GM18870 (cell line): Measurements from ENCODE around the gene HOXA4.

ENCODE experiments used
- ATAC-seq: cut with Tn5 transposase; IDR thresholded peaks from one replicate; pipeline ENCODE4 v1.9.1; 2021; ENCODE audit warnings: moderate library complexity; ENCODE audit not compliant: unreplicated experiment

HOXA4 gene

GRCh38 chr7:27130540-27131389 lies at the start of gene HOXA4:
Gene HOXA4, minus strand, starts transcription at chr7:27130757. Its CDS starts 24 bp downstream, at chr7:27130733.
- ATAC-seq = no peak

DNA sequence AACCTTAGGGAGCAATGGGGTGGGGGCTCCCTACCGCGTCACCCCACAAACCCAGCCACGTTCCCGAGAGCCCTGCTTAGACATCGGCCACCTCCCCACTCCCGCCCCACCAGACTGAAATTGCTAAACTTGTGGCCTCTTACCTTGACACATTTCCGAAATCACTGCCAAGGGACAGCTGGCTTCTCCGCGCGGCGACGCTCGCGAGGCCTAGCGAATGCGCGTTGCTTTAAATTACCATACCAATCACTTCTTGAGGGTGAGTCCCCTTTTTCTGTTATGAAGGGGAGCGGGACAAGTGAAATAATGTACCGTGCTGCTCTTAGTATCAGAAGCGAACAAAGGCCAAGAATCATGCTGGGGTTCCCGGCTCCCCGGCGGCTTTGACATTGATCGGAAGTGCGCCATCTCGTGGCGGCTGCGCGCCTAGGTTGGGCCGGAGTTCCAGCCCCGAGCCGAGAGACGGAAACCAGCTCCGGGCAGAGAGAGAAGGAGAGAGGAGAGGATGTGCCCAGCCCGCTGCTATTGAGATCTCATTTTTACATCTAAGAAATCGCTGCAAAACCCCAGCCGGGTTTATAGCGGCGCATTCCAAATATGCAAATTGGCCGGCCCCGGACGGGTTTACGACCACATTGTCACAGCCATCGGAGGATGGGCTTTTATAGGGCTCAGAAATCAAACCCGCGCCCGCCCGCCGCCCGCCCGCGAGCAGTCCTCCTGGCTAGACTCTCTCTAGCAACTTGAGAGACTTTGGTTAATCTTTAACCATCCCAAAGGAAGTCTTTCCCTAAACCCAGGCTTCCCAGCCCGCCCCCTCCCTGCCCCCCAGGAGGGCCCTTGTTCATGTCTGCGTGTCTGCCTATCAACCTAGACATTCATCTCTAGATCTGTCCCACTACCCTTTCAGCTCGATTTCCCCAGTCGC lies 49.2 kb upstream of the HOXA4 start:
- no peak for ATAC-seq

- no peak for ATAC-seq
Observed at GRCh38 chr7:27179030-27179429, 48.5 kb upstream of the HOXA4 start.

GRCh38 chr7:27178366-27178765 lies 47.8 kb upstream of the HOXA4 start:
- no peak for ATAC-seq

DNA sequence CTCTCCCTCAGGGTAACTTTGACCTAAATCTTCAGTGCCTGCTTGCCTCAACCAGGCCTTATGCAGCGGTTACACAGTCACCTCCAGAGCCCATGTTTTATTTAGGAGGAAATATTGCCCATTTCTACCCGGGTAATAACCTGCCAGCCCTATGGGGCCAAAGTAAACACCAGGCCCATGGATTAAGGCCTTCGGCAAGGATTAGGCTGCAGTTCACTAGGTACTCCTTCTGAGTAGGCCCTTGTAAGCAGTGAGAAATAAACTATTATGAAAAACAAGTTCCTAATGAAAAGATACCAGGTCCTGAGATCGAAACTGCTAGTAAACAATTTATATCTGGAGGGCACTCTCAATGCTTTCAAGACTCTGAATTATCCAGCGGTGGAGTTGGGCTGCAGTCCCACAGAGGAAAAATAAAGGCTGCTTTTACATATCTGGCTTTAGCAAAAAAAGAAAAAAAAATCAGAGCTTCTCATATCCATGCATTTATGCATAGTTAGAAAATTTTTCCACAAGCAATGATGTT lies 47.3 kb upstream of the HOXA4 start:
- ATAC-seq = no peak

DNA sequence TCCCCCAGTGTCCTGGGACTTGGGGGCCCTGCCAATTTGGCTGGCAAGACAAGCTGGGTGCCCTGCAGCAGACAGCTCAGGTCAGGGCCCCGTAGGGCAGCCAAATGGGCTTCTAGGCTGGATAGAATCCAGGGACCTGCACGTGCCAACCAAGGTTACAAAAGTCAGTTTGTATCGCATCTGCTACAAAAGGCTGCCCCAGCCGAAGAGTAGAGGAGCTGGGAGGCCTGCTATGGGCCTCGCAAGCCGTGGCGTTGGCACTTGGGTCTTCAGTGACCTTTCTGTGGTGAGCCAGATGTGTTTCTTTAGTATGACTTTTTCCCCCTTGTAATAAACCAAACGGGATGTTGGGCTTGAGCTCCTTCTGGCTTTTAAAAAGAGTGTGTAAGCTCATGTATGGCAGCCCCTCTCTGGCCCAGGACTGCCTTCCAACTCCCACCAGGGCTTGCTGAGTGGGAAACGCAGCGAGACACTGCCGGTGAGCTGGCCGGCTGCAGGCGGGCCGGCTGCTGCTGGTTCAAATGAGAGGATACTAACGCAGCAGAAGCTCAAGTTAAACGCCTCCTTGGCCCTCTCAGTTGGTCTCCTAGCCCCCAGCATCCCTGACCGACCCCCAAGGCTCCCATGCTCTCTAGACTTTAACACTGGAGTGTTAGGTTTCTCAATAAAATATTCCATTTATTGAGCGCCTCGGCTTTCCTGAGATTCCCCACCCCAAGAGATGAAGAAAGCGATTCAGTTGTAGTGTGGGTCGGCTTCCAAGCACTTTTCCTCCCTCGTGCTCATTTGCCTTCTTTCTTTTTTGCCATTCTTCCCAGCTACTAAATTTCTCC lies 46.6 kb upstream of the HOXA4 start:
- ATAC-seq = no peak

GRCh38 chr7:27176524-27176845 lies 45.9 kb upstream of the HOXA4 start:
- no peak for ATAC-seq

DNA sequence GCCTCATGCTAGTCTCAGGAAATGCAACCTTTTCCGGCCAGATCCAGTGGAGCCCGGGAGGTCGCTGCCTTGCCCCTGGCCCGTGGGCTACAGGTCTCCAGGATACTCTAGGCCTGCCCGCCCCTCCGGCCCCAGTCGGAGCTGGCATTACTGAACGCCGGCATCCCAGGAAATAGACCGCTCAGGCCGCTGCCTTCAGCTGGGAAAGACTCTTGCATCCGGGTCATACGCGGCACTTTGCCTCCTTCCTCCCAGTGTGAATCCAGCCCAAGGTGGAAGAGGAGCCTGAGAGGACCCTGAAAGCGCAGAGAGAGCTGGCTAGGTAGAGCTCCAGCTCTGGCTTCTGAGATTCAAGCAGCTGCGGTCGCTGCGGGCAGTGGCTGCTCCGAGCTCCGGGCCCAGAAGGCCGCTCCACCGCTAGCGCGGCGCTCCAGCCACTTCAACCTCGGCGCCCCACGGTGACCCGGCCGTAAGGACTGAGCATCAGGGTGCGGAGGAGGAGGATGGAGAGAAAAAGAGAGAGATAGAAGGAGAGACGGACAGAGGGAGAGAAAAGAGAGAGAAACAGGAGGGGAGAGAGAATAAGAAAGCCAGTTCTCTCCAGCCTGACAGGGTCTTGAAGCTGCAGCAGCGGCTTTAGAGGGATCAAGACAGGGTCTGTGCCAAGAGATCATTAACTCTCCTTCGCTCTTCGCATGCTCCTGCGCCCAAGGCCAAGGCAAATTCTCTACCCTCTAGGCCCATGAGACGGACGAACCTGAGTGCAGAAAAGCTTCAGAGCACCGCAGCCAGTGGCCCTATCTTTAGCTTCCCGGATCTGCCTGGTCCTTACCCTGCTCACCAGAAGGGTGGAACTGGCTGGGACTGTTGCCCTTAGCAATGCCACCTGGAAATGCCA lies 45.3 kb upstream of the HOXA4 start:
- no peak for ATAC-seq

DNA sequence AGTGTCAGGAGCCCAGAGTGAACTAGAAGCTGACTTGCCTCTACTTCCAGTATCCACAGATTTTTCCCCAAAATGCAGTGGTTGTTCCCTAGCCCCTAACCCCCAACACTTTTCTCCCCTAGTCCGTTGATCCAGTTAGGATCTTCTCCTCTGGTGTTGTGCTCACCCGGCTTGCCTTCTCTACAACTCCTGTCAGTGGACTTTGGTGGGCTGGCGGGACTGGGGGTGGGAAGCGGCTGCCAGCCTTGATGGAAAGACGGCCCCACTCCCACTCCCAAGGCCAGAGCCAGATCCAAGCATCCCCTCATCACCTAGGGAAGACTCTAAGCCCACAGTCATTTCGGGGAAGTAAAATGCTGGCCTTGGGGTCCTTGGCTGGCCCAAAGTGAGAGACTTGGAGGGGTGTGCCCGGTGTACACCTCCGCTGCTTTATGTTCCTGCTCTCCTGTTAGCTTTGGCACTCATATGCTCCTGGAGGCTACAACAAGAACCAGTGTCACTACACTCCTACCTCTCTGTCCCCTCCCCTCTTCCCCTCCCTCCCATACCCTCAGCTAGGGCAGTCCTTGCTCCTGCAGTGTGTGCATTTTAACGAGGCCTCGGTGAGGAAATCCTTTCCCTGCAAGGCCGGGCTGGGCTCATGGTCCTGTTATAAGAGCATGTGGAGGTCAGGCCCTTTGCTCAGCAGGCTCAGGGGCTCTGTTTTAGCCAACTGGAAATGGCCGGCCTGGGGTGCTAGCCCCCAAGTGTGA lies 44.5 kb upstream of the HOXA4 start:
- no peak for ATAC-seq

GRCh38 chr7:27173956-27174873 lies 43.7 kb upstream of the HOXA4 start, which contains the start of gene HOXA10:
Gene HOXA10, minus strand, starts transcription at chr7:27174320. Its CDS starts 14 bp downstream, at chr7:27174306.
- no peak for ATAC-seq

DNA sequence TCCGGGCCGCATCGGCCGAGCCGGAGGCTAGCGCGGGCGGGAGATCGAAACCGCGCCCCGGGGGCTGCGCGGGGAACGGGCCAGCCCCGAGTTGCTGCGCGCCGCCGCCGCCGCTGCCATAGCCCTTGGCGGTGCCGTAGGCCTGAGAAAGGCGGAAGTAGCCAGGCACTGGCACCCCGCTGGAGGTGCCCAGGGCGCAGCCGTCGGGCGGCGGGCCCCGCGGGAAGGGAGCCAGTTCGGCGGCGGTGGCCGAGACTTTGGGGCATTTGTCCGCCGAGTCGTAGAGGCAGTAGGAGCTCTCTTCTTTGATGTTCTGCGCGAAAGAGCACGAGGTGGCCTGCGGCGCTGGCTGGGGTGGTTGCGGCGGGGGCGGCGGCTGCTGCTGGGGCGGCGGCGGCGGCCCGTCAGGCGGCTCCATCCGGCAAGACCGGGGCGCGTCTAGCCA lies 43.0 kb upstream of the HOXA4 start:
- no peak for ATAC-seq

GRCh38 chr7:27172823-27173510 lies 42.4 kb upstream of the HOXA4 start:
- ATAC-seq = no peak

DNA sequence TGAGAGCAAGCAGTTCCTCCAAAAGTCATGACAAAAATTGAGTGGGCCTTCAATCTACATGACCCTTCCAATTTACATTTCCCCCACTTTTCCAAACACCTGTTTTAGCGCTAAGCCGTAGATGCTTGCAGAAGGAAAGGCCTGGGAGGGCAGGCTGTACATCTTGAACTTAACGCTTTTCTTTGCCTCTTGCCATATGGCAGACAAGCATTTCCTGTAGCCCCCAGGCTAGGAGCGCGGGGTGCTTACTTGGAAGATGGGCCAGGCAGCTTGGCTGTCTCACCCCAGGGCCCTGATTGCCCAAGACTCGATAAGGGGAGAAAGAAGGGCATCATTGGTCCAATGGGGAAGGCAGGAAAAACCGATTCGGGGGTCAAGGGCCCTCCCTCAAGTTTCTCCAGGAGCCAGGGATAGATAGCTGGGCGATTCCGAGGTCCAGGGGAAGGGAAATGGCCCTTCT lies 41.8 kb upstream of the HOXA4 start:
- no peak for ATAC-seq

- ATAC-seq = no peak
Observed at GRCh38 chr7:27171637-27172314, 41.2 kb upstream of the HOXA4 start.

DNA sequence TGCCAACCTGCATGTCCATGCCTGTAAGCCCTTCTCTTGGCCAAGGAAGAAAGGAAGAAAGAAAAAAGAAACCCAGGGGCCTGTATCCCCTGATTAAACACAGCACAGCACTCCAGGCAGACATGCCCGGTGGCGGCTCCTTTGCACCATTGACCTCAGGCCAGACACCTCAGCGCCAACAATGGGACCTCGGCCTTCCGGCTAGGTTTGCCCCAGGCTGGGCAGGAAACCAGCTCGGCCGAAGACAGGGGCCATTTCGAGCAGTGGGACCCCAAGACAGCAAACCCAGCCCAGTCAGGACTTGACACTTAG lies 40.7 kb upstream of the HOXA4 start:
- no peak for ATAC-seq

DNA sequence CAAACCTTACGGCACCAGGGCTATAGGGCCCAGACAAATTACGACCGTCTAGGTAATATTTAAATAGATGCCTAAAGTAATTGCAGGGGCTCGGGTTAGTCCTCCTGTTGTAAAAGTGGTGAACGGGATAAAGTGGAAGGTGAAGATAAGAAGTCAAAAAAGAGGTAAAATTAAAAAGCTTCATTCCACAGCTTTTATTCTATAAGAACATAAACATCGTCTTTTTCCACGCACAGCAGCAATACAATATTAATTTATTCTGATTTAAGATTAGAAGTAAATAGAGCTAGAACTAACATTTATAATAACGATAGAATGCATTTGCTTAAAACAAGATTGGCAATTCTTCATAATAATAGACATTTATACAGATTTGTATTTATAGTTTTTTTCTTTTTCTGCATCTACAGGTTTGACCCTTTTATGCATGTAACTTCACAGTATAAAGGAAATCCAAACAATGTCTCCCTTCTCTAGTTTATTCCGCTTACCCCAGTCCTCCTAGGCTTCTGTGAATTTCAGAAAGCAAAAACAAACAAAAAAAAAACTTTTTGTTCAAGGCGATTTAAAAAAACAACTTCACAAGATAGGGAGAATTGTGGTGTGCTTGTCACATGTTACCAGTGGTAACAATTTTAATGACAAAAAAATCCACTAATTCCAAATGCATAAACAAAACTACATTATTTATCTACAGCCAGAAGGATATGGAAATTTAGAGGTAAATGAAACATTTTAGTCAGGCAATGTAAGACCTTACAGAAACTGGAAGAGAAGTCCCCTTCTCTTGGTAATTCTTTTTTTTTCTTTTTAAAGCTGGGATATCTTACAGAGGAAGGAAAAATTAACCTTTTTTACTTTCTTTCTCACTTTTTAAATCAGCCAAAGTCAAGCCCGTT lies 40.1 kb upstream of the HOXA4 start:
- no peak for ATAC-seq
